Liver (tissue), 3 donors: Measurements from ENCODE around the gene SLC7A5.

Source experiments
- EGR1 ChIP-seq, 2 donors: IDR thresholded peaks; 2 replicates each; pipeline ENCODE4 v1.6.1; 2016 to 2018; ENCODE audit warnings: antibody characterized with exemption in 2 of 2, low read depth in 2 of 2
- FOXA2 ChIP-seq: IDR thresholded peaks from 2 replicates; pipeline ENCODE4 v1.6.1; 2016; ENCODE audit warnings: antibody characterized with exemption
- JUND ChIP-seq, 2 donors: IDR thresholded peaks; 2 replicates each; pipeline ENCODE4 v1.6.1; 2016; ENCODE audit warnings: antibody characterized with exemption in 2 of 2
- MAX ChIP-seq: IDR thresholded peaks from 2 replicates; pipeline ENCODE4 v1.6.1; 2016; ENCODE audit warnings: antibody characterized with exemption
- RAD21 ChIP-seq, 2 donors: IDR thresholded peaks; 2 replicates each; pipeline ENCODE4 v1.6.1; 2016; ENCODE audit warnings: antibody characterized with exemption in 2 of 2, mild to moderate bottlenecking in 2 of 2
- SP1 ChIP-seq: IDR thresholded peaks from 2 replicates; pipeline ENCODE4 v1.6.1; 2018; ENCODE audit warnings: antibody characterized with exemption, mild to moderate bottlenecking
- TAF1 ChIP-seq: conservative IDR thresholded peaks from 2 replicates; pipeline ENCODE4 v1.6.1; 2016; ENCODE audit warnings: antibody characterized with exemption, mild to moderate bottlenecking
- TF ChIP-seq, protein P1 (sequence below): fragments of 150-350 bp; IDR thresholded peaks from 2 replicates; pipeline ENCODE4 v1.5.1; 2017; ENCODE audit warnings: improper control_type of control experiment, low read depth, low read length; ENCODE audit not compliant: missing input control
- TF ChIP-seq, protein P2 (sequence below): IDR thresholded peaks from 2 replicates; pipeline ENCODE4 v1.6.1; 2016; ENCODE audit warnings: antibody characterized with exemption, mild to moderate bottlenecking
- donor health status: healthy.
- donor health status: healthy.

- TF ChIP-seq, protein P1, sequence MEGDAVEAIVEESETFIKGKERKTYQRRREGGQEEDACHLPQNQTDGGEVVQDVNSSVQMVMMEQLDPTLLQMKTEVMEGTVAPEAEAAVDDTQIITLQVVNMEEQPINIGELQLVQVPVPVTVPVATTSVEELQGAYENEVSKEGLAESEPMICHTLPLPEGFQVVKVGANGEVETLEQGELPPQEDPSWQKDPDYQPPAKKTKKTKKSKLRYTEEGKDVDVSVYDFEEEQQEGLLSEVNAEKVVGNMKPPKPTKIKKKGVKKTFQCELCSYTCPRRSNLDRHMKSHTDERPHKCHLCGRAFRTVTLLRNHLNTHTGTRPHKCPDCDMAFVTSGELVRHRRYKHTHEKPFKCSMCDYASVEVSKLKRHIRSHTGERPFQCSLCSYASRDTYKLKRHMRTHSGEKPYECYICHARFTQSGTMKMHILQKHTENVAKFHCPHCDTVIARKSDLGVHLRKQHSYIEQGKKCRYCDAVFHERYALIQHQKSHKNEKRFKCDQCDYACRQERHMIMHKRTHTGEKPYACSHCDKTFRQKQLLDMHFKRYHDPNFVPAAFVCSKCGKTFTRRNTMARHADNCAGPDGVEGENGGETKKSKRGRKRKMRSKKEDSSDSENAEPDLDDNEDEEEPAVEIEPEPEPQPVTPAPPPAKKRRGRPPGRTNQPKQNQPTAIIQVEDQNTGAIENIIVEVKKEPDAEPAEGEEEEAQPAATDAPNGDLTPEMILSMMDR = no peak
- TF ChIP-seq, protein P2, sequence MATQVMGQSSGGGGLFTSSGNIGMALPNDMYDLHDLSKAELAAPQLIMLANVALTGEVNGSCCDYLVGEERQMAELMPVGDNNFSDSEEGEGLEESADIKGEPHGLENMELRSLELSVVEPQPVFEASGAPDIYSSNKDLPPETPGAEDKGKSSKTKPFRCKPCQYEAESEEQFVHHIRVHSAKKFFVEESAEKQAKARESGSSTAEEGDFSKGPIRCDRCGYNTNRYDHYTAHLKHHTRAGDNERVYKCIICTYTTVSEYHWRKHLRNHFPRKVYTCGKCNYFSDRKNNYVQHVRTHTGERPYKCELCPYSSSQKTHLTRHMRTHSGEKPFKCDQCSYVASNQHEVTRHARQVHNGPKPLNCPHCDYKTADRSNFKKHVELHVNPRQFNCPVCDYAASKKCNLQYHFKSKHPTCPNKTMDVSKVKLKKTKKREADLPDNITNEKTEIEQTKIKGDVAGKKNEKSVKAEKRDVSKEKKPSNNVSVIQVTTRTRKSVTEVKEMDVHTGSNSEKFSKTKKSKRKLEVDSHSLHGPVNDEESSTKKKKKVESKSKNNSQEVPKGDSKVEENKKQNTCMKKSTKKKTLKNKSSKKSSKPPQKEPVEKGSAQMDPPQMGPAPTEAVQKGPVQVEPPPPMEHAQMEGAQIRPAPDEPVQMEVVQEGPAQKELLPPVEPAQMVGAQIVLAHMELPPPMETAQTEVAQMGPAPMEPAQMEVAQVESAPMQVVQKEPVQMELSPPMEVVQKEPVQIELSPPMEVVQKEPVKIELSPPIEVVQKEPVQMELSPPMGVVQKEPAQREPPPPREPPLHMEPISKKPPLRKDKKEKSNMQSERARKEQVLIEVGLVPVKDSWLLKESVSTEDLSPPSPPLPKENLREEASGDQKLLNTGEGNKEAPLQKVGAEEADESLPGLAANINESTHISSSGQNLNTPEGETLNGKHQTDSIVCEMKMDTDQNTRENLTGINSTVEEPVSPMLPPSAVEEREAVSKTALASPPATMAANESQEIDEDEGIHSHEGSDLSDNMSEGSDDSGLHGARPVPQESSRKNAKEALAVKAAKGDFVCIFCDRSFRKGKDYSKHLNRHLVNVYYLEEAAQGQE = no peak
- TF ChIP-seq MAX (no peak), RAD21 (IDR thresholded peaks at IDR 0.05) (no peak), TAF1 (no peak), JUND (IDR thresholded peaks at IDR 0.05) (no peak), SP1 (no peak), FOXA2 (no peak), EGR1 (IDR thresholded peaks at IDR 0.05; ENCODE audit: low read depth in 2 of 2) (no peak)
These were observed 25.6 kb downstream of the SLC7A5 start for GRCh38 chr16:87843678-87844105.
